ENCODE data around the gene CABLES2. TPM values are rescaled to one million over a fixed set of nuclear protein-coding genes. Genes with fewer than 3 reads are reported as not detected.

Gene CABLES2
- total and polyA plus RNA-seq, 9 of the 15 experiments (the other 6 are each of a cell fraction or from before 2014, with no cell fraction given): 0.46 to 4.2 (median 1.6) TPM

DNA sequence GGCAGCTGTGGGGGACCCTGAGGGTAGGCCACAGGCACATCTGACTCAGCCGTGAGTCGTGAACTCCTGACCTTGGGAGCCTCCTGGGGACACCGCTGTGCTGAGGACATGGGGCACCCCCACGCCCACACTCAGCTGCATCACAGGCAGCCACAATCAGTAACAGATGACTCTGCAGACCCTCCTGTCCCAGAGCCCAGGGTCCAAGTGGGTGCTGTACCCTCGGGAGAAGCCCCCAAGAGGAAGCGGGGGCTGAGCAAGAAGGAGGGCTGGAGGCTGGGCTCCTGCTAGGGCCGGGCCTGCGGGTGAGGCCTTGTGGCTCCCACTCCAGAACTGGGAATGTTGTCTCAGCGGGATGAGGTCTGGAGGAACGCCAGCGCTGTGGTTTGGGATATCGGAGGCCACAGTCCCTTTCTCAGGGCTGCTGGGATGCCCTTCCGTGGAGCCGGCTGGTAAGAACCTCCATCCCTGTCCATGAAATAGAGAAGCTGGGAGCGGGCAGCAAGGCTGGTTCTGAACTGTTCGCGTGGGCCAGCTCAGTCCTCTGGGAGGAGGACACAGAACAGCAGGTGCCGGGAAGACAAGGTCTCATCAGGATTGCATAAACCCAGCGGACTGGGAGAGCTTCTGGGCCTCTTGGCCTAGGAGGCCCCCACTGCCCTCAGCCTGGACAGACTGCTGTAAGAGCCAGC, 36.8 kb downstream of the CABLES2 start:
- peak; percentile 45 to 64 (median 48) for DNase-seq (ENCODE audit: extremely low read depth in 1 of 4, low spot score in 3 of 4)
- H3K27ac ChIP-seq (ENCODE audit: extremely low read depth, low read depth, low read length): no peak overlapping the region
- no peak overlapping the region for H3K4me3 ChIP-seq
- H2AFZ ChIP-seq (ENCODE audit: low read depth, low read length): no peak overlapping the region
- H3K79me2 ChIP-seq (ENCODE audit: control insufficient read depth, insufficient read depth, low read length): peaks cover 18% of the 10 kb centered on the region
- H3K4me1 ChIP-seq (replicated peaks in 1 of 2; ENCODE audit: control insufficient read depth in 2 of 2, insufficient read depth in 2 of 2, low read length in 2 of 2): peaks cover 39 to 91% of the 10 kb centered on the region in 2 experiments
- ATAC-seq: no peak
- peak overlapping the region in 1 of 2 experiments; percentile 82; a peak in 2 of 4 replicates for H3K9ac ChIP-seq (ENCODE audit: insufficient read depth in 1 of 2, low read depth in 2 of 2, low read length in 2 of 2)
- 0 out of 2 replicates have a peak overlapping the region, but pooled peaks have one; percentile 5 for H3K4me2 ChIP-seq (ENCODE audit: insufficient read depth, low read length)
- 0 out of 2 replicates have a peak, but pooled peaks cover under 1% of the 10 kb centered on the region for H4K20me1 ChIP-seq (replicated peaks; ENCODE audit: control insufficient read depth, insufficient read depth, low read length)
- intact Hi-C loops (cut with micrococcal nuclease): no loop called here
- BruUV-seq (replicated peaks): no TSS peak
- no peaks in the 10 kb centered on the region for H3K9me3 ChIP-seq (replicated peaks; ENCODE audit: control insufficient read depth, insufficient read depth, low read depth, low read length)
- in situ Hi-C loops (cut with MboI): no loop called here
- H3K9me1 ChIP-seq (ENCODE audit: control insufficient read depth, insufficient read depth, low read length): no peaks in the 10 kb centered on the region
- peak; percentile 79 for FAIRE-seq
- ChIA-PET POLR2A (no interaction called here), CTCF (ENCODE audit: low intra/inter-chr PET ratio) (no interaction called here)
- WGBS (ENCODE audit: insufficient coverage, low coverage, missing lambda C conversion rate): 55% methylated on average over 19 of the region's 19 CpGs
- 0 out of 3 replicates have a peak, but pooled peaks cover under 1% of the 10 kb centered on the region for H3K36me3 ChIP-seq (ENCODE audit: control insufficient read depth, insufficient read depth, low read length)
- H3K27me3 ChIP-seq (ENCODE audit: control insufficient read depth in 2 of 2, insufficient read depth in 2 of 2, low read length in 2 of 2): no peaks in the 10 kb centered on the region
- peak; percentile 71 for TF ChIP-seq ZBTB7A (IDR thresholded peaks at IDR 0.05; ENCODE audit: borderline replicate concordance, control insufficient read depth, low read depth, low read length)
- TF ChIP-seq SMC3 (conservative IDR thresholded peaks at IDR 0.05; ENCODE audit: insufficient read depth, low read depth, low read length): no peak
- TF ChIP-seq TEAD1 (CRISPR knock-in tag; IDR thresholded peaks at IDR 0.05): no peak
- TF ChIP-seq, protein P1, sequence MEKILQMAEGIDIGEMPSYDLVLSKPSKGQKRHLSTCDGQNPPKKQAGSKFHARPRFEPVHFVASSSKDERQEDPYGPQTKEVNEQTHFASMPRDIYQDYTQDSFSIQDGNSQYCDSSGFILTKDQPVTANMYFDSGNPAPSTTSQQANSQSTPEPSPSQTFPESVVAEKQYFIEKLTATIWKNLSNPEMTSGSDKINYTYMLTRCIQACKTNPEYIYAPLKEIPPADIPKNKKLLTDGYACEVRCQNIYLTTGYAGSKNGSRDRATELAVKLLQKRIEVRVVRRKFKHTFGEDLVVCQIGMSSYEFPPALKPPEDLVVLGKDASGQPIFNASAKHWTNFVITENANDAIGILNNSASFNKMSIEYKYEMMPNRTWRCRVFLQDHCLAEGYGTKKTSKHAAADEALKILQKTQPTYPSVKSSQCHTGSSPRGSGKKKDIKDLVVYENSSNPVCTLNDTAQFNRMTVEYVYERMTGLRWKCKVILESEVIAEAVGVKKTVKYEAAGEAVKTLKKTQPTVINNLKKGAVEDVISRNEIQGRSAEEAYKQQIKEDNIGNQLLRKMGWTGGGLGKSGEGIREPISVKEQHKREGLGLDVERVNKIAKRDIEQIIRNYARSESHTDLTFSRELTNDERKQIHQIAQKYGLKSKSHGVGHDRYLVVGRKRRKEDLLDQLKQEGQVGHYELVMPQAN (IDR thresholded peaks at IDR 0.05; ENCODE audit: borderline replicate concordance): no peak
- no peak for TF ChIP-seq ZFP36 (IDR thresholded peaks at IDR 0.05; ENCODE audit: low read depth, low read length, partially characterized antibody)
- TF ChIP-seq, protein P2, sequence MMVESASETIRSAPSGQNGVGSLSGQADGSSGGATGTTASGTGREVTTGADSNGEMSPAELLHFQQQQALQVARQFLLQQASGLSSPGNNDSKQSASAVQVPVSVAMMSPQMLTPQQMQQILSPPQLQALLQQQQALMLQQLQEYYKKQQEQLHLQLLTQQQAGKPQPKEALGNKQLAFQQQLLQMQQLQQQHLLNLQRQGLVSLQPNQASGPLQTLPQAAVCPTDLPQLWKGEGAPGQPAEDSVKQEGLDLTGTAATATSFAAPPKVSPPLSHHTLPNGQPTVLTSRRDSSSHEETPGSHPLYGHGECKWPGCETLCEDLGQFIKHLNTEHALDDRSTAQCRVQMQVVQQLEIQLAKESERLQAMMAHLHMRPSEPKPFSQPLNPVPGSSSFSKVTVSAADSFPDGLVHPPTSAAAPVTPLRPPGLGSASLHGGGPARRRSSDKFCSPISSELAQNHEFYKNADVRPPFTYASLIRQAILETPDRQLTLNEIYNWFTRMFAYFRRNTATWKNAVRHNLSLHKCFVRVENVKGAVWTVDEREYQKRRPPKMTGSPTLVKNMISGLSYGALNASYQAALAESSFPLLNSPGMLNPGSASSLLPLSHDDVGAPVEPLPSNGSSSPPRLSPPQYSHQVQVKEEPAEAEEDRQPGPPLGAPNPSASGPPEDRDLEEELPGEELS (CRISPR knock-in tag; IDR thresholded peaks at IDR 0.05; ENCODE audit: borderline replicate concordance): no peak
- TF ChIP-seq BDP1 (IDR thresholded peaks at IDR 0.05; ENCODE audit: insufficient read depth, insufficient read length): no peak
- no peak for TF ChIP-seq RBM14 (IDR thresholded peaks at IDR 0.05; ENCODE audit: borderline replicate concordance, insufficient read depth, low read depth, low read length)
- TF ChIP-seq PYGO2 (tag; IDR thresholded peaks at IDR 0.05): no peak
- no peak for TF ChIP-seq XRCC4 (IDR thresholded peaks at IDR 0.05; ENCODE audit: extremely low read depth, insufficient read depth, insufficient read length)

All from K562 (cell line).